HCT116 (cell line): ENCODE data around the gene DOK7.

ENCODE experiments used
- CTCF ChIP-seq, 3 experiments: fragments of 200-600 bp in 1 of 3; sonication (generic) in 1 of 3; IDR thresholded peaks in 2 of 3; conservative IDR thresholded peaks in 1 of 3; 2 replicates each; pipeline ENCODE4 v1.5.1; 2012 to 2017; ENCODE audit warnings: low read depth in 2 of 3, low read length in 2 of 3, antibody characterized with exemption in 1 of 3, borderline replicate concordance in 1 of 3, control low read depth in 1 of 3, mild to moderate bottlenecking in 1 of 3, mixed read lengths in 1 of 3, mixed run types in 1 of 3, moderate library complexity in 1 of 3; ENCODE audit not compliant: insufficient read depth in 1 of 3
- EGR1 ChIP-seq: IDR thresholded peaks from 2 replicates; pipeline ENCODE4 v1.6.1; 2012; ENCODE audit warnings: low read depth
- MAX ChIP-seq: IDR thresholded peaks from 2 replicates; pipeline ENCODE4 v1.6.1; 2012
- POLR2A ChIP-seq: IDR thresholded peaks from 2 replicates; pipeline ENCODE4 v1.7.0; 2011; ENCODE audit warnings: borderline replicate concordance; ENCODE audit not compliant: insufficient read depth, insufficient read length; ENCODE audit errors: extremely low read depth
- TCF7L2 ChIP-seq: IDR thresholded peaks from 2 replicates; pipeline ENCODE4 v1.7.0; 2011; ENCODE audit warnings: borderline replicate concordance, inconsistent platforms; ENCODE audit not compliant: insufficient read depth, insufficient read length; ENCODE audit errors: extremely low read depth

- TF ChIP-seq CTCF (IDR thresholded peaks at IDR 0.05 in 2 of 3, conservative IDR thresholded peaks at IDR 0.05 in 1 of 3; ENCODE audit: borderline replicate concordance in 1 of 3, insufficient read depth in 1 of 3, low read depth in 2 of 3, low read length in 2 of 3), result no peak
- TF ChIP-seq TCF7L2, result no peak
- no peak for TF ChIP-seq POLR2A
- TF ChIP-seq MAX, result no peak
- TF ChIP-seq EGR1, result no peak
Observed at GRCh38 chr4:3513807-3514206, 50.7 kb downstream of the DOK7 start.
